Midbrain (tissue), 1 donor: ENCODE measurements around the gene AARSD1.
"Not testable (repeated sequence)": the region's sequence is repeated elsewhere in the genome, so short reads cannot be mapped to it uniquely, and the experiment has no call there.

Experiments used
- DNase-seq: peaks from one replicate; lab custom pipeline; 2025; lab: John Stamatoyannopoulos, UW

Gene AARSD1

GRCh38 chr17:42964161-42964932 lies at the start of gene AARSD1:
Gene AARSD1 (minus strand): TSS chr17:42964454. CDS start chr17:42964440, 14 bp downstream.
- DNase-seq = peak; percentile 90

GRCh38 chr17:43013296-43013695 lies 49.0 kb upstream of the AARSD1 start:
- no peak for DNase-seq

GRCh38 chr17:43011728-43012472 lies 47.6 kb upstream of the AARSD1 start:
- DNase-seq = no peak

- no peak for DNase-seq
These were observed 46.5 kb upstream of the AARSD1 start for GRCh38 chr17:43010667-43011308.

- peak; percentile 76 for DNase-seq
These were observed 42.6 kb upstream of the AARSD1 start, which contains the start of gene IFI35 for GRCh38 chr17:43006639-43007551. Gene IFI35 (plus strand): TSS chr17:43006784. CDS start chr17:43006948, 164 bp downstream.

GRCh38 chr17:43003542-43004172 lies 39.4 kb upstream of the AARSD1 start:
- no peak for DNase-seq

- DNase-seq = not testable (repeated sequence)
These were observed 36.6 kb upstream of the AARSD1 start for GRCh38 chr17:43000894-43001293.

- DNase-seq = no peak
These were observed 34.8 kb upstream of the AARSD1 start for GRCh38 chr17:42999003-42999525.

- DNase-seq = peak; percentile 99
These were observed 34.0 kb upstream of the AARSD1 start, which contains the start of gene RPL27 for GRCh38 chr17:42997984-42998938. Gene RPL27 (plus strand): TSS chr17:42998419. CDS start chr17:42998751, 332 bp downstream.

- no peak for DNase-seq
These were observed 33.2 kb upstream of the AARSD1 start for GRCh38 chr17:42997390-42997983.

- not testable (repeated sequence) for DNase-seq
These were observed 29.7 kb upstream of the AARSD1 start for GRCh38 chr17:42993913-42994312.

GRCh38 chr17:42992872-42993271 lies 28.6 kb upstream of the AARSD1 start:
- no peak for DNase-seq

GRCh38 chr17:42991471-42991870 lies 27.2 kb upstream of the AARSD1 start:
- no peak for DNase-seq

GRCh38 chr17:42989726-42990652 lies 25.7 kb upstream of the AARSD1 start:
- DNase-seq = no peak

GRCh38 chr17:42989141-42989540 lies 24.9 kb upstream of the AARSD1 start:
- DNase-seq = no peak

GRCh38 chr17:42985225-42985624 lies 21.0 kb upstream of the AARSD1 start:
- no peak for DNase-seq

- DNase-seq = no peak
These were observed 18.0 kb upstream of the AARSD1 start for GRCh38 chr17:42982266-42982665.
